Liver (tissue), 3 donors: ENCODE results near the gene PARP16.

Experiments
- ATF3 ChIP-seq: IDR thresholded peaks from 2 replicates; pipeline ENCODE4 v1.6.1; 2016; ENCODE audit warnings: antibody characterized with exemption
- CTCF ChIP-seq: fragments of 150-350 bp; IDR thresholded peaks from 2 replicates; pipeline ENCODE4 v1.5.1; 2017; ENCODE audit warnings: improper control_type of control experiment, low read depth, low read length; ENCODE audit not compliant: missing input control
- EGR1 ChIP-seq, 2 donors: IDR thresholded peaks; 2 replicates each; pipeline ENCODE4 v1.6.1; 2016 to 2018; ENCODE audit warnings: antibody characterized with exemption in 2 of 2, low read depth in 2 of 2
- JUND ChIP-seq, 2 donors: IDR thresholded peaks; 2 replicates each; pipeline ENCODE4 v1.6.1; 2016; ENCODE audit warnings: antibody characterized with exemption in 2 of 2
- RAD21 ChIP-seq, 2 donors: IDR thresholded peaks; 2 replicates each; pipeline ENCODE4 v1.6.1; 2016; ENCODE audit warnings: antibody characterized with exemption in 2 of 2, mild to moderate bottlenecking in 2 of 2
- SP1 ChIP-seq: IDR thresholded peaks from 2 replicates; pipeline ENCODE4 v1.6.1; 2018; ENCODE audit warnings: antibody characterized with exemption, mild to moderate bottlenecking
- TAF1 ChIP-seq: conservative IDR thresholded peaks from 2 replicates; pipeline ENCODE4 v1.6.1; 2016; ENCODE audit warnings: antibody characterized with exemption, mild to moderate bottlenecking
- YY1 ChIP-seq: IDR thresholded peaks from 2 replicates; pipeline ENCODE4 v1.6.1; 2016; ENCODE audit warnings: antibody characterized with exemption, mild to moderate bottlenecking
- donor health status: healthy.
- donor health status: healthy.

GRCh38 chr15:65221697-65222096 is 65.0 kb downstream of the PARP16 start:
- no peak for TF ChIP-seq SP1
- TF ChIP-seq CTCF, result no peak
- TF ChIP-seq EGR1 (IDR thresholded peaks at IDR 0.05; ENCODE audit: low read depth in 2 of 2), result no peak
- TF ChIP-seq ATF3, result no peak
- no peak for TF ChIP-seq TAF1
- no peak for TF ChIP-seq RAD21 (IDR thresholded peaks at IDR 0.05)
- no peak for TF ChIP-seq YY1
- no peak for TF ChIP-seq JUND (IDR thresholded peaks at IDR 0.05)
